OCI-LY3 (cell line): ENCODE results near the gene SEC16B.

Source experiments
- H2AFZ ChIP-seq: fragments of 200-600, 300-600 bp; shearing (Covaris generic); 2 replicates; pipeline ENCODE4 v1.6.0; 2014; ENCODE audit warnings: antibody characterized with exemption, low read depth, low read length
- H3K27ac ChIP-seq: fragments of 200-600, 300-600 bp; sonication (generic); 2 replicates; pipeline ENCODE4 v1.5.1; 2014; ENCODE audit warnings: mild to moderate bottlenecking, low read length, moderate library complexity, mixed read lengths
- H3K27me3 ChIP-seq: fragments of 200-600, 300-600 bp; sonication (generic); 2 replicates; pipeline ENCODE4 v1.6.1; 2014; ENCODE audit warnings: low read depth, low read length, mixed read lengths
- H3K36me3 ChIP-seq: fragments of 200-600, 300-600 bp; sonication (generic); replicated peaks from 2 replicates; pipeline ENCODE3; 2014; ENCODE audit warnings: low read depth, low read length, mixed read lengths
- H3K4me1 ChIP-seq: fragments of 300-600, 200-600 bp; sonication (generic); 2 replicates; pipeline ENCODE4 v1.6.1; 2014; ENCODE audit warnings: low read length, mixed read lengths
- H3K4me2 ChIP-seq: fragments of 200-600, 300-600 bp; sonication (generic); 2 replicates; pipeline ENCODE4 v1.6.1; 2014; ENCODE audit warnings: low read length, mixed read lengths
- H3K4me3 ChIP-seq: fragments of 300-600, 200-600 bp; sonication (generic); 2 replicates; pipeline ENCODE4 v1.5.1; 2014; ENCODE audit warnings: antibody characterized with exemption, mild to moderate bottlenecking, low read length, moderate library complexity
- H3K79me2 ChIP-seq: fragments of 300-600, 200-600 bp; shearing (Covaris generic); 2 replicates; pipeline ENCODE4 v1.6.1; 2014; ENCODE audit warnings: mild to moderate bottlenecking, low read length, mixed read lengths
- H3K9ac ChIP-seq: fragments of 300-600, 200-600 bp; shearing (Covaris generic); 2 replicates; pipeline ENCODE4 v1.6.0; 2014; ENCODE audit warnings: mild to moderate bottlenecking, low read length, moderate library complexity
- H3K9me3 ChIP-seq: fragments of 200-600, 300-600 bp; shearing (Covaris generic); 2 replicates; pipeline ENCODE4 v1.6.1; 2014; ENCODE audit warnings: low read length, mixed read lengths; ENCODE audit not compliant: insufficient read depth
- H4K20me1 ChIP-seq: fragments of 200-600, 300-600 bp; sonication (generic); 2 replicates; pipeline ENCODE4 v1.6.1; 2016; ENCODE audit warnings: low read length, mixed read lengths; ENCODE audit not compliant: insufficient read depth
- EZH2phosphoT487 ChIP-seq: fragments of 200-600 bp; shearing (Covaris generic); IDR thresholded peaks from 2 replicates; pipeline ENCODE4 v1.6.1; 2018; ENCODE audit warnings: antibody characterized with exemption, mixed run types, low read depth
- TF ChIP-seq, protein P1 (sequence below): fragments of 200-600, 300-600 bp; sonication (generic); IDR thresholded peaks from 2 replicates; pipeline ENCODE4 v1.5.1; 2014; ENCODE audit warnings: antibody characterized with exemption, low read length, low read depth

Gene SEC16B, protein sequence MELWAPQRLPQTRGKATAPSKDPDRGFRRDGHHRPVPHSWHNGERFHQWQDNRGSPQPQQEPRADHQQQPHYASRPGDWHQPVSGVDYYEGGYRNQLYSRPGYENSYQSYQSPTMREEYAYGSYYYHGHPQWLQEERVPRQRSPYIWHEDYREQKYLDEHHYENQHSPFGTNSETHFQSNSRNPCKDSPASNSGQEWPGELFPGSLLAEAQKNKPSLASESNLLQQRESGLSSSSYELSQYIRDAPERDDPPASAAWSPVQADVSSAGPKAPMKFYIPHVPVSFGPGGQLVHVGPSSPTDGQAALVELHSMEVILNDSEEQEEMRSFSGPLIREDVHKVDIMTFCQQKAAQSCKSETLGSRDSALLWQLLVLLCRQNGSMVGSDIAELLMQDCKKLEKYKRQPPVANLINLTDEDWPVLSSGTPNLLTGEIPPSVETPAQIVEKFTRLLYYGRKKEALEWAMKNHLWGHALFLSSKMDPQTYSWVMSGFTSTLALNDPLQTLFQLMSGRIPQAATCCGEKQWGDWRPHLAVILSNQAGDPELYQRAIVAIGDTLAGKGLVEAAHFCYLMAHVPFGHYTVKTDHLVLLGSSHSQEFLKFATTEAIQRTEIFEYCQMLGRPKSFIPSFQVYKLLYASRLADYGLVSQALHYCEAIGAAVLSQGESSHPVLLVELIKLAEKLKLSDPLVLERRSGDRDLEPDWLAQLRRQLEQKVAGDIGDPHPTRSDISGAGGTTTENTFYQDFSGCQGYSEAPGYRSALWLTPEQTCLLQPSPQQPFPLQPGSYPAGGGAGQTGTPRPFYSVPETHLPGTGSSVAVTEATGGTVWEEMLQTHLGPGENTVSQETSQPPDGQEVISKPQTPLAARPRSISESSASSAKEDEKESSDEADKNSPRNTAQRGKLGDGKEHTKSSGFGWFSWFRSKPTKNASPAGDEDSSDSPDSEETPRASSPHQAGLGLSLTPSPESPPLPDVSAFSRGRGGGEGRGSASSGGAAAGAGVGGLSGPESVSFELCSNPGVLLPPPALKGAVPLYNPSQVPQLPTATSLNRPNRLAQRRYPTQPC

DNA sequence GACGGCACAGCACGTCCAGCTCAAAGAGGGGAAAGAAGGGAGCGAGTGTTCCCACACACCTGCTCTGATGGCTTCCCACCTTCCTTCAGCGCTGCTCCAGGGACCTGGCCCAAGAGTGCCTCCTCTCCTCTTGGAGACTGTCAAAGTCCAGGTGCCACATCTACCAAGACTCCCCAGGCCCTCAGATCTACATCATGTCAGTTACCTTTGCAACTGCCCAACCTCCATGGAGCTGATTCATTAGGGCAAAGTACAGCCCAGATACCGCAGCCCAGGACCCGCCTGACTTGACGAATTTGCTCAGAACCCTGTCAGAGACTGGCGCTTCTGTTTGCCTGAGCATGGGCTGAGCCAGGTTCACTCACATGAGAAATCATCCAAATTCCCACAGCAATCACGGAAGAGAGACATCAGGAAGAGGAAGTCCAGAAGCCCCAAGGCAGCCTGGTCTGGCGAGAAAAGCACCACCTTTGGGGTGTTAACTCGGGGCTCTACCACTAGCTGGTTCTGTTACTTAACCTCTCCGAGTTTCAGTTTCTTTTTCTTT is at the start of gene SEC16B:
SEC16B (minus strand) TSS at position 234 of the 547 bp plus-strand sequence. CDS start 2,077 bp downstream, outside the sequence.
- H3K27ac ChIP-seq = no peak within 1 kb of the TSS
- peak within 1 kb of the TSS; percentile 58 for H3K4me2 ChIP-seq
- H4K20me1 ChIP-seq = no peaks in the 10 kb centered on the region
- H3K9ac ChIP-seq = no peak within 1 kb of the TSS
- H3K27me3 ChIP-seq = peaks cover 9% of the 10 kb centered on the region
- peak within 1 kb of the TSS; percentile 40 for H3K4me3 ChIP-seq
- H3K9me3 ChIP-seq = no peaks in the 10 kb centered on the region
- no peaks in the 10 kb centered on the region for H3K79me2 ChIP-seq
- peak within 1 kb of the TSS; percentile 65 for H2AFZ ChIP-seq
- peaks cover 11% of the 10 kb centered on the region; the same call in 1 of the 2 replicates for H3K4me1 ChIP-seq
- TF ChIP-seq, protein P1, sequence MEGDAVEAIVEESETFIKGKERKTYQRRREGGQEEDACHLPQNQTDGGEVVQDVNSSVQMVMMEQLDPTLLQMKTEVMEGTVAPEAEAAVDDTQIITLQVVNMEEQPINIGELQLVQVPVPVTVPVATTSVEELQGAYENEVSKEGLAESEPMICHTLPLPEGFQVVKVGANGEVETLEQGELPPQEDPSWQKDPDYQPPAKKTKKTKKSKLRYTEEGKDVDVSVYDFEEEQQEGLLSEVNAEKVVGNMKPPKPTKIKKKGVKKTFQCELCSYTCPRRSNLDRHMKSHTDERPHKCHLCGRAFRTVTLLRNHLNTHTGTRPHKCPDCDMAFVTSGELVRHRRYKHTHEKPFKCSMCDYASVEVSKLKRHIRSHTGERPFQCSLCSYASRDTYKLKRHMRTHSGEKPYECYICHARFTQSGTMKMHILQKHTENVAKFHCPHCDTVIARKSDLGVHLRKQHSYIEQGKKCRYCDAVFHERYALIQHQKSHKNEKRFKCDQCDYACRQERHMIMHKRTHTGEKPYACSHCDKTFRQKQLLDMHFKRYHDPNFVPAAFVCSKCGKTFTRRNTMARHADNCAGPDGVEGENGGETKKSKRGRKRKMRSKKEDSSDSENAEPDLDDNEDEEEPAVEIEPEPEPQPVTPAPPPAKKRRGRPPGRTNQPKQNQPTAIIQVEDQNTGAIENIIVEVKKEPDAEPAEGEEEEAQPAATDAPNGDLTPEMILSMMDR = no peak
- no peak for TF ChIP-seq EZH2phosphoT487
- H3K36me3 ChIP-seq = no peaks in the 10 kb centered on the region

DNA sequence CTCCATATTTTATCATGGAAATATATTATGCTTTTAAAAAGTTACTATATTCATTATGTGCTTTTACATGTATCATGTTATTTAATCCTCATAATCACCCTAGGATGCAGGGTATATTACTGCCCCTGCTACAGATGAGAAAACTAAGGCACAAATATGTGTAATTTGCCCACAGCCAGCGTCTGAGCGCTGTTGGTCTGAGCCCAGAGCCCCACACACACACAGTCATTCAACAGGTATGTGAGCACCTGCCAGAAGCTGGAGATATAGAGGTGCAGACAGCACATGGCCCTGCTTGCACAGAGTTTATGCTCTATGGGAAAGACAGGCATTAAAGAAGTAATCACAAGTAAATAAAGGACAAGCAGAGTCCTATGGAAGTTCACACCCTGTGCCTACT is 49.8 kb upstream of the SEC16B start:
- Histone ChIP-seq H2AFZ (no peak overlapping the region), H3K9ac (no peak overlapping the region), H3K79me2 (no peaks in the 10 kb centered on the region), H3K36me3 (no peaks in the 10 kb centered on the region), H3K4me3 (no peak overlapping the region), H3K4me1 (peaks cover 39% of the 10 kb centered on the region), H4K20me1 (no peaks in the 10 kb centered on the region), H3K27ac (no peak overlapping the region), H3K9me3 (peaks cover 3% of the 10 kb centered on the region; the same call in 1 of the 2 replicates), H3K27me3 (no peaks in the 10 kb centered on the region), H3K4me2 (no peak overlapping the region)
- TF ChIP-seq, protein P1 = no peak
- TF ChIP-seq EZH2phosphoT487 = no peak

DNA sequence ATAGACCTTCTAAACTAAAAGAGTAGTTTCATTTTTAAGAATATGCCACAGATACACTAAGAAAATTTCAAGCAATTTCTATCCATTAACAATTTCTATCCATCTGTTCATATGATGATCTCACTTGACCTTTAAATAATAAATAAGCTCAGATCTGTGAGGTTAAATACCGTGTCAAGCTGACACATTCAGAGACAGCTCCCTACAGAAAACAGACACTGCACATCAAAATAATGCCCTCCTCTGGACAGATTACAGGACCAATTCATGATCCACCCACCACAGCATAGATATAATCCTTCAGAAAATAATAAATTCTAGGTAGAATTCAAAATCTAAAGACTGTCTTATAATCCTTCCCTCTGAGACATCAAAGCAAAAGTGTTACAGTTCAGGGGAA is 49.4 kb upstream of the SEC16B start:
- no peak for TF ChIP-seq EZH2phosphoT487
- TF ChIP-seq, protein P1 = no peak
- Histone ChIP-seq H3K9ac (no peak overlapping the region), H3K4me3 (no peak overlapping the region), H2AFZ (no peak overlapping the region), H3K9me3 (peaks cover 3% of the 10 kb centered on the region; the same call in 1 of the 2 replicates), H3K27ac (no peak overlapping the region), H3K36me3 (no peaks in the 10 kb centered on the region), H3K27me3 (no peaks in the 10 kb centered on the region), H3K4me1 (peaks cover 38% of the 10 kb centered on the region), H4K20me1 (no peaks in the 10 kb centered on the region), H3K79me2 (no peaks in the 10 kb centered on the region), H3K4me2 (no peak overlapping the region)
